WTC11 (cell line): Measurements from ENCODE around the gene NSG2.

ENCODE experiments used
- IRF2 ChIP-seq: sonication (generic); formaldehyde crosslinking; IDR thresholded peaks from 2 replicates; pipeline ENCODE4 v1.8.0; 2022; ENCODE audit warnings: low read depth, missing genetic modification reagents, borderline replicate concordance
- NR1H2 ChIP-seq: sonication (generic); formaldehyde crosslinking; IDR thresholded peaks from 2 replicates; pipeline ENCODE4 v1.9.0; 2021; ENCODE audit warnings: mild to moderate bottlenecking, moderate library complexity, missing genetic modification reagents
- NR2C2 ChIP-seq: sonication (generic); formaldehyde crosslinking; IDR thresholded peaks from 2 replicates; pipeline ENCODE4 v1.8.0; 2022; ENCODE audit warnings: mild to moderate bottlenecking, missing genetic modification reagents
- RELA ChIP-seq: sonication (generic); formaldehyde crosslinking; IDR thresholded peaks from 2 replicates; pipeline ENCODE4 v1.8.1; 2022; ENCODE audit warnings: missing genetic modification reagents, mild to moderate bottlenecking, borderline replicate concordance
- ZNF425 ChIP-seq: fragments of 250-450 bp; sonication (Bioruptor Pico); conservative IDR thresholded peaks from 2 replicates; pipeline ENCODE4 v1.9.0; 2021; ENCODE audit warnings: mild to moderate bottlenecking
- TF ChIP-seq, protein P1 (sequence below): sonication (generic); formaldehyde crosslinking; IDR thresholded peaks from 2 replicates; pipeline ENCODE4 v1.8.0; 2022; ENCODE audit warnings: mild to moderate bottlenecking, missing genetic modification reagents

GRCh38 chr5:174118823-174119467, 73.4 kb downstream of the NSG2 start:
- TF ChIP-seq ZNF425 (CRISPR knock-in tag) = no peak
- no peak for TF ChIP-seq IRF2 (CRISPR knock-in tag)
- TF ChIP-seq NR2C2 (CRISPR knock-in tag) = no peak
- TF ChIP-seq, protein P1, sequence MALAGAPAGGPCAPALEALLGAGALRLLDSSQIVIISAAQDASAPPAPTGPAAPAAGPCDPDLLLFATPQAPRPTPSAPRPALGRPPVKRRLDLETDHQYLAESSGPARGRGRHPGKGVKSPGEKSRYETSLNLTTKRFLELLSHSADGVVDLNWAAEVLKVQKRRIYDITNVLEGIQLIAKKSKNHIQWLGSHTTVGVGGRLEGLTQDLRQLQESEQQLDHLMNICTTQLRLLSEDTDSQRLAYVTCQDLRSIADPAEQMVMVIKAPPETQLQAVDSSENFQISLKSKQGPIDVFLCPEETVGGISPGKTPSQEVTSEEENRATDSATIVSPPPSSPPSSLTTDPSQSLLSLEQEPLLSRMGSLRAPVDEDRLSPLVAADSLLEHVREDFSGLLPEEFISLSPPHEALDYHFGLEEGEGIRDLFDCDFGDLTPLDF (CRISPR knock-in tag) = no peak
- TF ChIP-seq NR1H2 (CRISPR knock-in tag) = no peak
- TF ChIP-seq RELA (CRISPR knock-in tag) = no peak
